Neuronal stem cell (in vitro differentiated cells): ENCODE measurements around the gene STK11IP. TPM values are rescaled to one million over a fixed set of nuclear protein-coding genes. Genes with fewer than 3 reads are reported as not detected.

Source experiments
- DNase-seq: peaks from one replicate; pipeline ENCODE4 v3.0.0-alpha.2; 2013; ENCODE audit warnings: low spot score
- H2AFZ ChIP-seq: one replicate; pipeline ENCODE4 v1.6.1; 2013; ENCODE audit warnings: mild to moderate bottlenecking, low read length, inconsistent platforms
- H2AK5ac ChIP-seq: 2 replicates; pipeline ENCODE4 v1.6.1; 2013; ENCODE audit warnings: low read depth, mild to moderate bottlenecking, inconsistent platforms, low read length, moderate library complexity, mixed read lengths
- H2BK120ac ChIP-seq: 2 replicates; pipeline ENCODE4 v1.6.1; 2013; ENCODE audit warnings: low read depth, mild to moderate bottlenecking, inconsistent platforms, low read length, moderate library complexity, mixed read lengths
- H2BK12ac ChIP-seq: one replicate; pipeline ENCODE4 v1.6.1; 2013; ENCODE audit warnings: low read length, inconsistent platforms
- H2BK15ac ChIP-seq: 2 replicates; pipeline ENCODE4 v1.6.1; 2013; ENCODE audit warnings: mild to moderate bottlenecking, low read length, inconsistent platforms, mixed read lengths
- H2BK5ac ChIP-seq: one replicate; pipeline ENCODE4 v1.6.1; 2013; ENCODE audit warnings: inconsistent platforms, mild to moderate bottlenecking, low read length, moderate library complexity
- H3K14ac ChIP-seq: one replicate; pipeline ENCODE4 v1.6.1; 2013; ENCODE audit warnings: low read length, inconsistent platforms
- H3K18ac ChIP-seq: 2 replicates; pipeline ENCODE4 v1.6.1; 2013; ENCODE audit warnings: low read length, inconsistent platforms
- H3K23ac ChIP-seq: 2 replicates; pipeline ENCODE4 v1.6.1; 2013; ENCODE audit warnings: low read depth, mild to moderate bottlenecking, mixed read lengths, low read length, inconsistent platforms; ENCODE audit not compliant: poor library complexity
- H3K27ac ChIP-seq: replicated peaks from 3 replicates; pipeline ENCODE4 v1.5.1; 2013; ENCODE audit warnings: low read length, inconsistent platforms
- H3K27me3 ChIP-seq, 3 experiments: 2 replicates each; pipeline ENCODE4 v1.6.1; 2013; ENCODE audit warnings: low read length in 3 of 3, mild to moderate bottlenecking in 2 of 3, inconsistent platforms in 1 of 3, low read depth in 1 of 3, mixed read lengths in 1 of 3, moderate library complexity in 1 of 3; ENCODE audit not compliant: control insufficient read depth in 3 of 3, insufficient read depth in 3 of 3
- H3K36me3 ChIP-seq, 2 donors: replicated peaks in 1 of 2; 2 replicates each; pipeline ENCODE4 v1.6.1; 2013; ENCODE audit warnings: low read length in 2 of 2; ENCODE audit not compliant: control insufficient read depth in 2 of 2, insufficient read depth in 2 of 2
- H3K4ac ChIP-seq: 2 replicates; pipeline ENCODE4 v1.6.1; 2013; ENCODE audit warnings: inconsistent platforms, mild to moderate bottlenecking, low read length, moderate library complexity
- H3K4me1 ChIP-seq, 2 donors: 1 replicate in 1 of 2; 2 replicates in 1 of 2; pipeline ENCODE4 v1.6.1; 2013; ENCODE audit warnings: low read length in 2 of 2, low read depth in 1 of 2; ENCODE audit not compliant: control insufficient read depth in 2 of 2, insufficient read depth in 1 of 2
- H3K4me2 ChIP-seq: one replicate; pipeline ENCODE4 v1.6.1; 2013; ENCODE audit warnings: mild to moderate bottlenecking, low read length, inconsistent platforms; ENCODE audit not compliant: insufficient read depth, poor library complexity, severe bottlenecking
- H3K4me3 ChIP-seq, 2 donors: 2 replicates each; pipeline ENCODE4 v1.5.1; 2013; ENCODE audit warnings: low read length in 2 of 2, mild to moderate bottlenecking in 2 of 2, inconsistent platforms in 1 of 2, moderate library complexity in 1 of 2
- H3K79me1 ChIP-seq: one replicate; pipeline ENCODE4 v1.6.1; 2013; ENCODE audit warnings: low read depth, mild to moderate bottlenecking, inconsistent platforms, low read length, moderate library complexity
- H3K9ac ChIP-seq: one replicate; pipeline ENCODE4 v1.6.1; 2013; ENCODE audit warnings: mild to moderate bottlenecking, low read depth, low read length, inconsistent platforms; ENCODE audit not compliant: poor library complexity
- H3K9me3 ChIP-seq, 2 donors: replicated peaks in 1 of 2; 2 replicates each; pipeline versions ENCODE3 to v1.6.1; 2013; ENCODE audit warnings: low read length in 2 of 2, mild to moderate bottlenecking in 2 of 2, inconsistent platforms in 1 of 2, low read depth in 1 of 2, mixed read lengths in 1 of 2, moderate library complexity in 1 of 2; ENCODE audit not compliant: control insufficient read depth in 2 of 2, insufficient read depth in 1 of 2
- H4K8ac ChIP-seq: one replicate; pipeline ENCODE4 v1.6.1; 2013; ENCODE audit warnings: low read depth, mild to moderate bottlenecking, inconsistent platforms, low read length, moderate library complexity
- H4K91ac ChIP-seq: one replicate; pipeline ENCODE4 v1.6.1; 2013; ENCODE audit warnings: low read length, low read depth, mild to moderate bottlenecking, inconsistent platforms; ENCODE audit not compliant: poor library complexity
- WGBS, 2 donors: extraction: QIAGEN DNeasy Blood & Tissue Kit; methylation state at CpG; one replicate each; pipeline ENCODE4 v1.1.7; 2013; ENCODE audit warnings: missing lambda C conversion rate in 2 of 2, mixed read lengths in 1 of 2; ENCODE audit not compliant: insufficient read length in 2 of 2, insufficient replicate concordance in 1 of 2; ENCODE audit errors: extremely low coverage in 2 of 2; 5-methylcytosine and 5-hydroxymethylcytosine counted together
- small RNA-seq: library from polyadenylated mRNA; stranded (forward); fragments of <200 nt; extraction: miRNeasy Mini kit (QIAGEN cat#:217004); gene quantifications from one replicate; pipeline ENCODE3, GENCODE V24; 2013; ENCODE audit not compliant: insufficient read depth

STK11IP gene

GRCh38 chr2:219664944-219665343 is 67.3 kb downstream of the STK11IP start:
- Histone ChIP-seq H2AK5ac (no peak overlapping the region), H2BK120ac (no peak overlapping the region), H2BK5ac (no peak overlapping the region), H3K23ac (no peak overlapping the region), H3K18ac (no peak overlapping the region), H3K79me1 (no peaks in the 10 kb centered on the region), H2AFZ (no peak overlapping the region), H3K4ac (no peak overlapping the region), H3K36me3 (no peaks in the 10 kb centered on the region), H3K4me1 (peaks cover 2 to 6% of the 10 kb centered on the region in 2 donors), H3K9ac (no peak overlapping the region), H3K14ac (no peak overlapping the region), H2BK15ac (no peak overlapping the region), H3K4me3 (no peak overlapping the region), H4K8ac (no peak overlapping the region), H3K27me3 (peaks cover 0 to 8% (median 0%) of the 10 kb centered on the region in 3 experiments), H3K27ac (no peak overlapping the region), H3K4me2 (no peak overlapping the region), H4K91ac (no peak overlapping the region), H2BK12ac (no peak overlapping the region), H3K9me3 (peaks cover 5 to 6% of the 10 kb centered on the region in 2 donors)
- no peak for DNase-seq
- WGBS, 2 donors: no CpG with 5 or more reads among the region's 4 CpGs

- Histone ChIP-seq H3K27me3 (peaks cover 0 to 17% (median 0%) of the 10 kb centered on the region in 3 experiments), H3K4me3 (no peak overlapping the region), H2AK5ac (no peak overlapping the region), H2AFZ (no peak overlapping the region), H4K91ac (no peak overlapping the region), H3K27ac (no peak overlapping the region), H3K18ac (no peak overlapping the region), H2BK5ac (no peak overlapping the region), H3K4ac (no peak overlapping the region), H2BK120ac (no peak overlapping the region), H3K79me1 (no peaks in the 10 kb centered on the region), H2BK15ac (no peak overlapping the region), H3K36me3 (no peaks in the 10 kb centered on the region), H3K9me3 (peaks cover 4 to 6% of the 10 kb centered on the region in 2 donors), H3K23ac (no peak overlapping the region), H3K9ac (no peak overlapping the region), H4K8ac (no peak overlapping the region), H2BK12ac (no peak overlapping the region), H3K14ac (no peak overlapping the region), H3K4me2 (no peak overlapping the region), H3K4me1 (peaks cover 2 to 6% of the 10 kb centered on the region in 2 donors)
- WGBS, 2 donors: no CpG with 5 or more reads among the region's 6 CpGs
- DNase-seq: no peak
Measured at GRCh38 chr2:219665926-219666325, 68.3 kb downstream of the STK11IP start.

Small RNAs within 50 kb of the gene (small RNA-seq; reads per million reads assigned to genes)
- not detected for gene MIR3132
- gene RN7SKP213: not detected
